Activated naive CD8-positive, alpha-beta T cell treated with anti-CD3 and anti-CD28 coated beads for 36 hours (primary cell): ENCODE measurements around the gene CERS5. TPM values are rescaled to one million over a fixed set of nuclear protein-coding genes. Genes with fewer than 3 reads are reported as not detected.

Experiments
- DNase-seq: peaks from one replicate; pipeline ENCODE4 v3.0.0; 2021
- H3K27ac Mint-ChIP-seq: one replicate; pipeline ENCODE4 v1.8.0; 2022; ENCODE audit warnings: mild to moderate bottlenecking, moderate library complexity, mixed read lengths
- H3K27me3 Mint-ChIP-seq: one replicate; pipeline ENCODE4 v1.8.0; 2022; ENCODE audit warnings: mild to moderate bottlenecking, mixed read lengths
- H3K36me3 Mint-ChIP-seq: one replicate; pipeline ENCODE4 v1.8.0; 2021; ENCODE audit warnings: mild to moderate bottlenecking, mixed read lengths
- H3K4me1 Mint-ChIP-seq: one replicate; pipeline ENCODE4 v1.8.0; 2021; ENCODE audit warnings: mixed read lengths
- H3K4me3 Mint-ChIP-seq: one replicate; pipeline ENCODE4 v1.8.0; 2022; ENCODE audit warnings: mild to moderate bottlenecking, moderate library complexity, mixed read lengths
- H3K9me3 Mint-ChIP-seq: one replicate; pipeline ENCODE4 v1.8.0; 2022; ENCODE audit warnings: mixed read lengths
- total RNA-seq, 2 experiments: library from RNA; stranded (reverse); gene quantifications; one replicate each; pipeline ENCODE4 v1.2.3, GENCODE V29; 2021

The CERS5 gene, protein sequence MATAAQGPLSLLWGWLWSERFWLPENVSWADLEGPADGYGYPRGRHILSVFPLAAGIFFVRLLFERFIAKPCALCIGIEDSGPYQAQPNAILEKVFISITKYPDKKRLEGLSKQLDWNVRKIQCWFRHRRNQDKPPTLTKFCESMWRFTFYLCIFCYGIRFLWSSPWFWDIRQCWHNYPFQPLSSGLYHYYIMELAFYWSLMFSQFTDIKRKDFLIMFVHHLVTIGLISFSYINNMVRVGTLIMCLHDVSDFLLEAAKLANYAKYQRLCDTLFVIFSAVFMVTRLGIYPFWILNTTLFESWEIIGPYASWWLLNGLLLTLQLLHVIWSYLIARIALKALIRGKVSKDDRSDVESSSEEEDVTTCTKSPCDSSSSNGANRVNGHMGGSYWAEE
- 10 to 100 TPM; 36.4 to 41.3 TPM for total RNA-seq

DNA sequence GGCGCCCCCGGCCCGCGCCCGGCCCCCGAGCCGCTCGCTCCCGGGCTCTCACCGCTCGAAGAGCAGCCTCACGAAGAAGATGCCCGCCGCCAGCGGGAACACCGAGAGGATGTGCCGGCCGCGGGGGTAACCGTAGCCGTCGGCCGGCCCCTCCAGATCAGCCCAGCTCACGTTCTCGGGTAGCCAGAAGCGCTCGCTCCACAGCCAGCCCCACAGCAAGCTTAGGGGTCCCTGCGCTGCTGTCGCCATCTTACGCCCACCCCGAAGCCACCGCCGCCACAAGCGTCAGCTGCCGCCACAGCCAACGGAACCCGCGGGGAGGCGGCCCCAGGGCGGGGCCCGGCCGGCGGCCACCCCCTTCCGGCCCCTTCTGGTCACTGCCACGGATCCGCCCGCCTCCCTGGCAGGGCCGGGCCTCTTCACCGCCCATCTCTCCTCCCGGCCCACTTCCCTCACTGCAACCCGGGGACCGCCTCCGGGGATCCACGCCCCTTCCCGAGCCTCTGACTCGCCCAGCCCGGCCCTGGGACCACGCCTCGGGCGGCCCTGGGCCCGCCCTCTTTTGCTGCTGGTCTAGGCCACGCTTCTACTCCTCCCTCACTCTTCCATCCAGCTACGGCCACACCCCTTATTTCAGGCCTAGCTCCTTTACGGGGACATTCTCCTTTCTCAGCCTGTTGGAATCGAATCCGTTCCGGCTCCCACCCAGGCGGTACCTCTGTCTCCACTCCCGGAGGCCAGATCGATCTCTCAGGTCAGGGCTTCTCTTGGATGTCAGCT is at the start of gene CERS5:
CERS5 (minus strand) TSS at position 321 of the 780 bp plus-strand sequence; CDS start at position 249, 72 bp downstream.
- peak within 1 kb of the TSS; percentile 94 for H3K27ac Mint-ChIP-seq
- peak within 1 kb of the TSS; percentile 91 for H3K4me3 Mint-ChIP-seq
- no peaks in the 10 kb centered on the region for H3K27me3 Mint-ChIP-seq
- peak; percentile 100 for DNase-seq
- H3K36me3 Mint-ChIP-seq = peaks cover 11% of the 10 kb centered on the region
- H3K9me3 Mint-ChIP-seq = peaks cover 1% of the 10 kb centered on the region
- H3K4me1 Mint-ChIP-seq = peaks cover 29% of the 10 kb centered on the region

DNA sequence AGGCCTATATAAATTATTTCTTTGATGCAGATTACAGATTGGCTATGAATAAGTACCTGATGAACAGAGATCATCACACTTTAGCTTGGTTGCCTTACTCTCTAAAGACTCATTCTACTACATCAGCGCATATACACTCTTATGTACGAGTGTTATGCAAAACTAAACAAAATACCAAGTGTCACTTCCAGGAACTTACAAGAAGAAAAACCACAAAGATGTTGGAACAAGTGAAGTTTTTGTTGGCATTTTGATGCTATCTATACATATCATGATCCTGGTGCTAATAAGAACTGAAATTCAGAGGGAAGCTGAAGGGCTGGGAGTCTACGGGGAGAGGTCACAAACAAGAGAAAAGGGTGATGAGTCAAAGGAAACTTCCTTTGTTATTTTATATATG is 47.9 kb upstream of the CERS5 start:
- Mint-ChIP-seq H3K4me1 (peaks cover 44% of the 10 kb centered on the region), H3K4me3 (no peak overlapping the region), H3K27ac (peak overlapping the region; percentile 70), H3K36me3 (peaks cover 12% of the 10 kb centered on the region), H3K27me3 (no peaks in the 10 kb centered on the region), H3K9me3 (peaks cover 2% of the 10 kb centered on the region)
- DNase-seq = no peak

DNA sequence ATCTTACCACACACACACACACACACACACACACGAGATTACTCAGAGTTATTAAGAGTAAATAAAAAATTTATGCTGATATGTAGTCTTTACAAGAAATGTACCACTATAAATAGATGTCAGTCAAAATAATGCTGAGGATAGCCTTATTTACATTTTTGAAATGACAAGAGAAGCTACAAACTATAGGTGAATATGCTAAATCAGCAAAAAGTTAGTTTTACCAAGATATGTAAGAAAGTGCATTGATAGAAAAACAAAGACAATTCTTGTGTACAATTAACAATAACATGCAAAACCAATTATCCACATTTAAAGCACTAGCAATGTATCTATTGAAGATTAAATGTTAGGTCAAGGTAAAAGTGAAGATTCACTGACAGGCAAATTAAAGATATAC is 46.8 kb upstream of the CERS5 start:
- Mint-ChIP-seq H3K27ac (peak overlapping the region; percentile 14), H3K9me3 (peaks cover 2% of the 10 kb centered on the region), H3K27me3 (no peaks in the 10 kb centered on the region), H3K4me1 (peaks cover 41% of the 10 kb centered on the region), H3K36me3 (peaks cover 12% of the 10 kb centered on the region), H3K4me3 (no peak overlapping the region)
- DNase-seq = no peak

DNA sequence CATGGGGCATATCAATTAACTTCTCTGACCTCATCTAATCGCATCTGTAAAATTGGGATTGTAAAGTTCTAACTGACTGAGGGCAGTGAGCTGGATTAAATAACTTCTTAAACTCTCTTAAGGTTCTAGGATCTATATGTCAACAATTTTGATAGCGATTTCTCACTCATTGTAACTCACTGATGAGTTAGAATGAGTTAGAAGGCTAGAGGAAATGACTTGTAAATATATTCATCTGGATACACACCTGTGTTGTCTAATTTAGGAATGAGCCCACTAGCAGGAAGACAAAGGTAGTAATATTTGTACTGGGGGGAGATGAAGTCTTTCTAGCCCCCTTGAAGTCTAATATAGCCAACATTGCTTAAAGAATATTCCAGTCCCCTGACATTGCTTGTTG is 46.3 kb upstream of the CERS5 start:
- Mint-ChIP-seq H3K9me3 (peaks cover 2% of the 10 kb centered on the region), H3K4me3 (no peak overlapping the region), H3K27ac (peak overlapping the region; percentile 14), H3K27me3 (no peaks in the 10 kb centered on the region), H3K4me1 (peaks cover 41% of the 10 kb centered on the region), H3K36me3 (peaks cover 12% of the 10 kb centered on the region)
- no peak for DNase-seq

DNA sequence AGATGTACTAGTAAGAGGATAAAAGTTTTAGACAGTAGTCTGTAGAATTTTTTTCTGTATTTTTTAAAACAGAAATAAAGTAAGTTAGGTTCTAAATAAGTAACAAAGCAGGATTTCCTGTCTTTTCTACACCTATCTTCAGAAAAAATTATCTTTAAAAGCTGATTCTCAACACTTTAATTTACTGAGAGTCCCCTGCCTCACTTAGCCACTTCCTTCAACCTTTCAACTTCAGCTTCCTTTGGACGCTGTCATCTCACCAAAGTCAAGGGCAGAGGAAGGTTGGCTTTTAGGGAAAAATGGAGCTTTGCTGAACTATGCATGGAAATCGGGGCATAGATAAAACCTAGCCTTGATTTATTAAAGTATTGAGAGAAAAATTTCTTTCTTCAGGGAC is 44.9 kb upstream of the CERS5 start:
- Mint-ChIP-seq H3K36me3 (peaks cover 8% of the 10 kb centered on the region), H3K9me3 (peaks cover 2% of the 10 kb centered on the region), H3K27me3 (no peaks in the 10 kb centered on the region), H3K4me1 (peaks cover 36% of the 10 kb centered on the region), H3K27ac (peak overlapping the region; percentile 90), H3K4me3 (peak overlapping the region; percentile 29)
- no peak for DNase-seq

DNA sequence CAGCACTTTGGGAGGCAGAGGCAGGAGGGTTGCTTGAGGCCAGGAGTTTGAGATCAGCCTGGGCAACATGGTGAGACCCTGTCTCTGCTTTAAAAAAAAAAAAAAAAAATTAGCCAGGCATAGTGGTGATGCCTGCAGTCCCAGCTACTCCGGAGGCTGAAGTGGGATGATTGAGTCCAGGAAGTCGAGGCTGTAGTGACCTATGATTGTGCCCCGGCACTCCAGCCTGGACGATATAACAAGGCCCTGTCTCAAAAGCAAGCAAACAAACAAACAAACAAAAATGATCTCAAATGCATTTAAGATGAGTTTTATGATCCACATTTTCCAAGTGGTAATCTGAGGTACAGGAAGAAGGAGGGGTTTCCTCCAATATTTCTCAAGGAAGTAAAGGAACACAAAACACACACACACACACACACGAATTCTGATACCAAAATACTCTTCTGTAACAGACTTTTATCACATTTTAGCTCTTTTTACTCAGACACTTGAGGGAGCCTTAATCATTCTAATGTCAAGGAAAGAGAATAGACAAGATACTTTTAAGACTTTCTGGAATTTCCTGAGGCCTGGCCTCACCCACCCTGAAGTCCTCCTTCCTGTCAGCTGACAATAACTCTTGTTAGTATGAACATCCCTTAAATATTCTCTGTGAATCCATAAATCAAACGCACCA is 44.4 kb upstream of the CERS5 start:
- no peak for DNase-seq
- peak overlapping the region; percentile 29 for H3K4me3 Mint-ChIP-seq
- H3K4me1 Mint-ChIP-seq = peaks cover 35% of the 10 kb centered on the region
- peaks cover 2% of the 10 kb centered on the region for H3K9me3 Mint-ChIP-seq
- peak overlapping the region; percentile 90 for H3K27ac Mint-ChIP-seq
- H3K36me3 Mint-ChIP-seq = peaks cover 8% of the 10 kb centered on the region
- H3K27me3 Mint-ChIP-seq = no peaks in the 10 kb centered on the region

DNA sequence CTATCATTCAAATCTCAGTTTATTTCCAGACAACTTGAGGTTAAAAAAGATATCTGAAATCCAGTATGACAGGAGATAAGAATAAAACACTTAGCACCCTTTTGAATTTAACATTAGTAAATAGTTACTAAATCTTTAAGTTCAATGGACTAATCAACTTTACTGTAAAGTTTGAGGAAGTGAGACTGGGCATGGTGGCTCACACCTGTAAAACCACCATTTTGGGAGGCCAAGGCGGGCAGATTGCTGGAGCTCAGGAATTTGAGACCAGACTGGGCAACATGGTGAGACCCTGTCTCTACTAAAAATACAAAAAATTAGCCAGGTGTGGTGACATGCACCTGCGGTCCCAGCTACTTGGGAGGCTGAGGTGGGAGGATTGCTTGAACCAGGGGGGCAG is 40.3 kb upstream of the CERS5 start:
- Mint-ChIP-seq H3K36me3 (peaks cover 6% of the 10 kb centered on the region), H3K4me3 (no peak overlapping the region)

DNA sequence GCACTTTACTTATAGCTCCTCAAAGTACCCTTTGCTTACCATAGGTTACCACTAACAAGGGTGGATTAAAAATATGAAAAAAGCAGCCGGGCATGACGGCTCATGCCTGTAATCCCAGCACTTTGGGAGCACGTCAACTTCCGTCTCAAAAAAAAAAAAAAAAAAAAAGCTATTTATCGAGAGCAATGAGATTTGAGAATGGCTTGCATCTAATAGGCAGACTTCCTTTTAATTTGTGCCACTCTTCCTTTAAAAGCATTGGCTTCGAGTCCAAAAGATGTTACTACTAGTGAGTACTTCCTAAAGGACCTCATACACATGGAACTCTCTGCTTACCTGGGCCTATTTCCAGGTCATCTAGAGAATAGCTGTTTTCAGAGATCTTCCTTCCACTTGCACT is 38.5 kb upstream of the CERS5 start:
- Mint-ChIP-seq H3K27me3 (no peaks in the 10 kb centered on the region), H3K4me3 (no peak overlapping the region), H3K9me3 (no peaks in the 10 kb centered on the region), H3K4me1 (peaks cover 3% of the 10 kb centered on the region), H3K36me3 (peaks cover 1% of the 10 kb centered on the region), H3K27ac (no peak overlapping the region)
- no peak for DNase-seq

More for the DNA sequence above, 40.3 kb upstream of the CERS5 start:
- no peak for DNase-seq
- H3K27me3 Mint-ChIP-seq = no peaks in the 10 kb centered on the region
- H3K27ac Mint-ChIP-seq = no peak overlapping the region
- H3K4me1 Mint-ChIP-seq = peaks cover 15% of the 10 kb centered on the region
- no peaks in the 10 kb centered on the region for H3K9me3 Mint-ChIP-seq

DNA sequence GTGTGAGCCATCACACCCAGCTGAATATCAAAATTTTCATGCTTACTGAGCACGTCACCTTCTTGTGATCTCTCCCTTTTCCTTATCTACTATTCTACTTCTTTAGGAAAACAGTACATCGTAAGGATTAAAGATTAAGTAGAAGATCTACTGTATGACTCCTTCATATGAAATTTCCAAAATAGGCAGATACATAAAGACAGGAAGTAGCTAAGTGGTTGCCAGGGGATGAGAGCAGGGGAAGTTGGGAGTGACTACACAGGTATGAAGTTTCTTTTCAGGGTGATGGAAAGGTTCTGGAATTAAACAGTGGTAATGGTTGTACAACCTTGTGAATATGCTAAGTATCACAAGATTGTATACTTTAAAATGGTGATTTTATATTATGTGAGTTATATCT is 36.5 kb upstream of the CERS5 start:
- H3K36me3 Mint-ChIP-seq = peaks cover 7% of the 10 kb centered on the region
- no peak overlapping the region for H3K27ac Mint-ChIP-seq
- H3K27me3 Mint-ChIP-seq = no peaks in the 10 kb centered on the region
- no peaks in the 10 kb centered on the region for H3K4me1 Mint-ChIP-seq
- H3K4me3 Mint-ChIP-seq = no peak overlapping the region
- no peaks in the 10 kb centered on the region for H3K9me3 Mint-ChIP-seq
- no peak for DNase-seq

DNA sequence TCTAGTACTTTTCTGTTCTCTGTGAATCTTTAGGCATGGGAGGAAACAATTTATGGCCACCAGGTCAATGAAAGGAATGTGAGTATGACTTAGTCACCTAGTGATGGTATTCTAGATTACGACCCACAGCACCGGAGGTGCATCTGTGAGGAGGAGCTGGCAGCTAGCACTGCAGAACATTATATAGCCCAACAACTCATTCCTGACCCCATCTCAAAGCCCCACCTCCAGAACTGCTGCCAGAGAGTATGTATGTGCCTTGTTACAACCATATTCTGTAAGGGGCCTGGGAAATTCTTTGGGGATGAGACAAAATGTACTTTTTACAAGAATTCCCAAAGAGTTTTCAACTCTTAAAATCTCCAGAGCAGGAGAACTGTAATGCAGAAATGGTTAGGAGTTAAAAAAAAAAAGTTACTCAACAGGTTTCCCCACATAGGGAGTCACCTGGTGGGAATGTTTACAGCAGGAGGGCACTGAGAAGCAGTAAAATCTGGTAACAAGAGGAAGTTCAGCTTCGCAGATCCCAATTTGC is 34.9 kb upstream of the CERS5 start:
- Mint-ChIP-seq H3K9me3 (no peaks in the 10 kb centered on the region), H3K27ac (no peak overlapping the region), H3K4me1 (no peaks in the 10 kb centered on the region), H3K4me3 (no peak overlapping the region), H3K36me3 (peaks cover 7% of the 10 kb centered on the region), H3K27me3 (no peaks in the 10 kb centered on the region)
- no peak for DNase-seq

DNA sequence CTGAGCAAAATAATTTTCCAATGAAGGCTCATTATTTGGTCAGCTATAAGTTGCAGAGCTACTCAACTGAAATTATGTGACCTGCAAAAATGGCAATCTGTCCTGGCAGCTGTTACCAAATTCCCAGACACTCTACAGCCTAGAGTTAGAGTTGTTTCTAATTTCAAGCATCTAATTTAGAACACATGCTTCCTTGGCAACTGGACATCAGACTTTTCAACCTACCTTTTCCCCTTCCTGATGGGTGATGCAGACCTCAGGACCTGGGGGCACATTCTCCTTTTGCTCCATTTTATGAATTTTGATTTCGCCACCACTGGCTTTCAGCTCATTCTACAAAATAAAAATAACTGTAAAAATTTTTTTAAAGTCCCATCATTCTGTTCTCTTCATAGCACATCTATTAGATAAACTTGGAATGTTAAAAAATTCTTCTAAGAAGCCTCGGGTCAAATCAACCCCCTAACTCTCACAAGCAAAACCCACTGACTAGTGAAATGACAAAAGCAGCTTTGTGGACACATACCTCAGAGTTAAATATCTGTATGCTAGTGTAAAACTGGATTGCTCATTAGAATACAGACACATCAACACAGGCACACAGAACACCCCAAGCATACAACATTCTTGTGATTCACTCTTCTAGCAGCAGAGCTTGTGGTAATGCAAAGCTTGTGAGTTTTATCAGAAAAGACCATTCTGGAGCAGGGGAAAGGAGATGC is 33.5 kb upstream of the CERS5 start:
- no peaks in the 10 kb centered on the region for H3K27me3 Mint-ChIP-seq
- H3K27ac Mint-ChIP-seq = no peak overlapping the region
- no peaks in the 10 kb centered on the region for H3K4me1 Mint-ChIP-seq
- H3K36me3 Mint-ChIP-seq = peaks cover 7% of the 10 kb centered on the region
- no peak overlapping the region for H3K4me3 Mint-ChIP-seq
- H3K9me3 Mint-ChIP-seq = no peaks in the 10 kb centered on the region
- no peak for DNase-seq

DNA sequence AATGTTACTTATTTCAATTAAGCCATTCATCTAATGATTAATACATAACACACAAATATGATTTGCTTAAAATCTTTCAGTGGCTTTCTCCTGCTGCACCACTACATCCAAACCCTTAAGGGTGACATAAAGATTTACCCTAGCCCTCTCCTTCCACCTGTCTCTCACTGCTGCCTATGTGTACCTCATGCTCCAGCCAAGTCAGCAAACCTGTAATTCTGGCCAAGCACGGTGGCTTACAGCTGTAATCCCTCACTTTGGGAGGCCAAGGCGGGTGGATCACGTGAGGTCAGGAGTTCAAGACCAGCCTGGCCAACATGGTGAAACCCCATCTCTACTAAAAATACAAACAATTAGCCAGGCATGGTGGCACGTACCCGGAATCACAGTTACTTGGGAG is 31.7 kb upstream of the CERS5 start:
- Mint-ChIP-seq H3K27ac (no peak overlapping the region), H3K9me3 (no peaks in the 10 kb centered on the region), H3K4me3 (no peak overlapping the region), H3K27me3 (no peaks in the 10 kb centered on the region), H3K4me1 (no peaks in the 10 kb centered on the region), H3K36me3 (peaks cover 6% of the 10 kb centered on the region)
- DNase-seq = no peak

DNA sequence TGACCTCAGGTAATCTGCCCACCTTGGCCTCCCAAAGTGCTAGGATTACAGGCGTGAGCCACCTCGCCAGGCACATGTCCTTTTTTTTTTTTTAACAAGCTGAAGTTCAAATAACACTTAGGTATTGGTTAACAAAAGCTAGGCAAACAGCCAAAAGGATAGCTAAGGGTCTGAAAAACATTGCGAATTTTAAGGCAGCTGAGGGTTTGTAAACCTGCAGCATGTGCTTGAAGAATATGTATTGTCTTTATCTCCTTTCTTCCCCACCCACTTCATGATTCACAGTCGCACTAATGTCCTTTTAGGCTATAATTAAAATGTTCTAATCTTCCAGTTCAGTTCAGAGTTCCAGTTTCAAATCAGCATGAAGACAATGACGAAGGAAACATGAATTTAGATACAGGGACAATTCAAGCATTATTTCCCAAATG is 30.1 kb upstream of the CERS5 start:
- no peak for DNase-seq
- H3K4me3 Mint-ChIP-seq = no peak overlapping the region

DNA sequence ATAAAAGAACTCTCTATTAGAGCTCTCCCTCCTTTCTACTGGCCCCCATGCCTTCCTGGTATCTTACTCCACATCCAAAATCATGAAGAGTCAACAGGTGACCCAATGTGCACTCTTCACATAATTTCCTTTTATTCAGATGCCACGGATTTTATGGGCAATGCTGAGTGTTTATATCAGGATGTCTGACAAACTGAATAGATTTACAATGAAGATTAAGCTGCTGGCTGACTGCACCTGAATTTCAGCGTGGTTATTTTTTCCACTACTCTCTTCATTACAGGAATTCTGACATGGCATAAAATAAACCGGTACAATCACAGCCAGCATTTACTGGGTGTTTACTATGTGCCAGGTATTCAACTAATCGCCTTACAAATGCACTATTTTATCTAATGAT is 29.4 kb upstream of the CERS5 start:
- no peak for DNase-seq
- Mint-ChIP-seq H3K27ac (no peak overlapping the region), H3K36me3 (peaks cover 6% of the 10 kb centered on the region), H3K9me3 (no peaks in the 10 kb centered on the region), H3K27me3 (no peaks in the 10 kb centered on the region), H3K4me1 (no peaks in the 10 kb centered on the region), H3K4me3 (no peak overlapping the region)

More for the DNA sequence above, 30.1 kb upstream of the CERS5 start:
- no peaks in the 10 kb centered on the region for H3K4me1 Mint-ChIP-seq
- peaks cover 6% of the 10 kb centered on the region for H3K36me3 Mint-ChIP-seq
- H3K9me3 Mint-ChIP-seq = no peaks in the 10 kb centered on the region
- H3K27me3 Mint-ChIP-seq = no peaks in the 10 kb centered on the region
- no peak overlapping the region for H3K27ac Mint-ChIP-seq
